Fibroblast of lung (primary cell): Measurements from ENCODE around the gene TMEM132C.

Experiments used
- CTCF ChIP-seq, 2 donors: IDR thresholded peaks in 1 of 2; conservative IDR thresholded peaks in 1 of 2; 1 replicate in 1 of 2; 2 replicates in 1 of 2; pipeline ENCODE4 v1.5.1; 2011 to 2012; ENCODE audit warnings: low read length in 2 of 2, control low read depth in 1 of 2, inconsistent platforms in 1 of 2, low read depth in 1 of 2, mild to moderate bottlenecking in 1 of 2
- EZH2 ChIP-seq: IDR thresholded peaks from 2 replicates; pipeline ENCODE4 v1.5.1; 2012; ENCODE audit warnings: low read length, control low read depth, mild to moderate bottlenecking; ENCODE audit errors: missing control alignments

DNA sequence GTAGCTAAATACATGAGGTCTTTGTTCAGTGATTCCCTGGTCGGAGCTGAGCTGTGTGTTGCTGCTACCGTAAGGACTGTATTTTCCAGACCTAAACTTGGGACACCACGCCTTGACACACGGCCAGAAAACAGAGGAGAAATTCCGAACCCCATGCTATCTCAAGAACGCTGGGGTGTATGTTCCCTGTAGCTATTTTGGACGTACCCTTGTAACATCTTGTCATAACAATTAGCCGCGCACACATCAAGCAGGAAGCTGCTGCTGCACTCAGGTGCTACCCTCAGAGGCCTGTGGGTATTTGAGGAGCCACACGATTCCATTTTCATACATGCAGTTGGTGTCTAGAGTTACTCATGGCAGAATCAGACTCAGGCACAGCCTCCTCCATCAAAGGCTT lies 255.0 kb downstream of the TMEM132C start:
- TF ChIP-seq CTCF (conservative IDR thresholded peaks at IDR 0.05 in 1 of 2, IDR thresholded peaks at IDR 0.05 in 1 of 2; ENCODE audit: low read depth in 1 of 2, low read length in 2 of 2) (no peak), EZH2 (no peak)
